ENCODE measurements around the gene ABCB8. TPM values are rescaled to one million over a fixed set of nuclear protein-coding genes. Genes with fewer than 3 reads are reported as not detected.

The ABCB8 gene
- total RNA-seq, 4 donors from 2014 or later: 22.9 to 35.2 (median 27.6) TPM

GRCh38 chr7:150996376-150997074 lies 31.7 kb upstream of the ABCB8 start:
- WGBS, 2 donors: 37 to 55% methylated on average over 20 to 28 of the region's 31 CpGs
- H3K4me3 ChIP-seq (ENCODE audit: low read depth, poor library complexity, severe bottlenecking): no peak overlapping the region
- no peak for DNase-seq (ENCODE audit: low spot score in 2 of 2)
- intact Hi-C loops (cut with DNase I; ENCODE audit: low total_unique reads): no loop called here
- TF ChIP-seq CTCF (IDR thresholded peaks at IDR 0.05) (no peak), POLR2A (IDR thresholded peaks at IDR 0.05) (no peak)

GRCh38 chr7:150997075-150997511 lies 31.2 kb upstream of the ABCB8 start:
- no peak overlapping the region for H3K4me3 ChIP-seq (ENCODE audit: low read depth, poor library complexity, severe bottlenecking)
- 80 to 85% methylated on average over 8 of the region's 8 CpGs for WGBS, 2 donors
- intact Hi-C loops (cut with DNase I; ENCODE audit: low total_unique reads): no loop called here
- TF ChIP-seq POLR2A (IDR thresholded peaks at IDR 0.05): no peak
- no peak for TF ChIP-seq CTCF (IDR thresholded peaks at IDR 0.05)
- DNase-seq (ENCODE audit: low spot score in 2 of 2): no peak

GRCh38 chr7:150997817-150998216 lies 30.4 kb upstream of the ABCB8 start:
- WGBS, 2 donors: 81 to 86% methylated on average over 5 of the region's 5 CpGs
- H3K4me3 ChIP-seq (ENCODE audit: low read depth, poor library complexity, severe bottlenecking): no peak overlapping the region
- no peak for DNase-seq (ENCODE audit: low spot score in 2 of 2)
- intact Hi-C loops (cut with DNase I; ENCODE audit: low total_unique reads): no loop called here
- TF ChIP-seq POLR2A (IDR thresholded peaks at IDR 0.05): no peak

- WGBS, 2 donors: 90 to 93% methylated on average over 20 of the region's 20 CpGs
- intact Hi-C loops (cut with DNase I; ENCODE audit: low total_unique reads): no loop called here
Observed at GRCh38 chr7:150998341-150998740, 29.9 kb upstream of the ABCB8 start.

GRCh38 chr7:150999001-150999400 lies 29.2 kb upstream of the ABCB8 start:
- intact Hi-C loops (cut with DNase I; ENCODE audit: low total_unique reads): no loop called here
- WGBS, 2 donors: 92 to 93% methylated on average over 11 to 12 of the region's 12 CpGs
- no peak for DNase-seq (ENCODE audit: low spot score in 2 of 2)
- no peak overlapping the region for H3K4me3 ChIP-seq (ENCODE audit: low read depth, poor library complexity, severe bottlenecking)
- no peak for TF ChIP-seq POLR2A (IDR thresholded peaks at IDR 0.05)
- no peak for TF ChIP-seq CTCF (IDR thresholded peaks at IDR 0.05)

More at GRCh38 chr7:150998341-150998740, 29.9 kb upstream of the ABCB8 start:
- no peak overlapping the region for H3K4me3 ChIP-seq (ENCODE audit: low read depth, poor library complexity, severe bottlenecking)
- TF ChIP-seq CTCF (IDR thresholded peaks at IDR 0.05) (no peak), POLR2A (IDR thresholded peaks at IDR 0.05) (no peak)
- DNase-seq (ENCODE audit: low spot score in 2 of 2): no peak

- intact Hi-C loops (cut with DNase I; ENCODE audit: low total_unique reads): no loop called here
- DNase-seq (ENCODE audit: low spot score in 2 of 2): no peak
- H3K4me3 ChIP-seq (ENCODE audit: low read depth, poor library complexity, severe bottlenecking): no peak overlapping the region
- WGBS, 2 donors: 89 to 92% methylated on average over 5 of the region's 5 CpGs
- no peak for TF ChIP-seq CTCF (IDR thresholded peaks at IDR 0.05)
Observed at GRCh38 chr7:150999497-151000230, 28.6 kb upstream of the ABCB8 start.
